HG02943 (cell line): ENCODE results near the gene ZMYM5.
"Not testable (repeated sequence)": the region's sequence is repeated elsewhere in the genome, so short reads cannot be mapped to it uniquely, and the experiment has no call there.

Source experiments
- ATAC-seq: cut with Tn5 transposase; IDR thresholded peaks from one replicate; pipeline ENCODE4 v1.9.1; 2021; ENCODE audit warnings: mild to moderate bottlenecking, low read depth, moderate library complexity; ENCODE audit not compliant: unreplicated experiment

ZMYM5 gene

GRCh38 chr13:19863323-19864023, at the start of gene ZMYM5:
Gene ZMYM5 (minus strand): TSS chr13:19863649. CDS start chr13:19852180, 11,469 bp downstream.
- ATAC-seq: peak; percentile 79

- no peak for ATAC-seq
Observed at GRCh38 chr13:19910336-19911072, 47.1 kb upstream of the ZMYM5 start.

- no peak for ATAC-seq
Observed at GRCh38 chr13:19908350-19908986, 45.0 kb upstream of the ZMYM5 start.

- ATAC-seq: not testable (repeated sequence)
Observed at GRCh38 chr13:19905487-19906195, 42.2 kb upstream of the ZMYM5 start.

- no peak for ATAC-seq
Observed at GRCh38 chr13:19890030-19890429, 26.6 kb upstream of the ZMYM5 start.

GRCh38 chr13:19888799-19889198, 25.4 kb upstream of the ZMYM5 start:
- ATAC-seq: no peak

GRCh38 chr13:19882231-19882630, 18.8 kb upstream of the ZMYM5 start:
- ATAC-seq: no peak

- no peak for ATAC-seq
Observed at GRCh38 chr13:19881641-19882040, 18.2 kb upstream of the ZMYM5 start.

- peak; percentile 2 for ATAC-seq
Observed at GRCh38 chr13:19864746-19865309, 1.4 kb upstream of the ZMYM5 start.

- peak; percentile 40 for ATAC-seq
Observed at GRCh38 chr13:19864024-19864745, 736 bp upstream of the ZMYM5 start.

- ATAC-seq: peak; percentile 0
Observed at GRCh38 chr13:19862481-19863313, 752 bp downstream of the ZMYM5 start.

- ATAC-seq: no peak
Observed at GRCh38 chr13:19861762-19862161, 1.7 kb downstream of the ZMYM5 start.

GRCh38 chr13:19860884-19861655, 2.4 kb downstream of the ZMYM5 start:
- ATAC-seq: no peak

GRCh38 chr13:19857637-19858036, 5.8 kb downstream of the ZMYM5 start:
- not testable (repeated sequence) for ATAC-seq

GRCh38 chr13:19852766-19853165, 10.7 kb downstream of the ZMYM5 start:
- ATAC-seq: no peak

- no peak for ATAC-seq
Observed at GRCh38 chr13:19845758-19846157, 17.7 kb downstream of the ZMYM5 start.

GRCh38 chr13:19838865-19839275, 24.6 kb downstream of the ZMYM5 start:
- ATAC-seq: no peak

GRCh38 chr13:19836472-19836871, 27.0 kb downstream of the ZMYM5 start:
- ATAC-seq: no peak
